ENCODE results near the gene AHCTF1. TPM values are rescaled to one million over a fixed set of nuclear protein-coding genes. Genes with fewer than 3 reads are reported as not detected.

Gene AHCTF1
- total RNA-seq, 1 experiment from 2014 or later, result 42.3 TPM

GRCh38 chr1:246803373-246803772 lies 128.4 kb downstream of the AHCTF1 start:
- no peak for TF ChIP-seq CTCF (IDR thresholded peaks at IDR 0.05; ENCODE audit: insufficient read depth in 1 of 2, low read depth in 1 of 2, low read length in 1 of 2, severe bottlenecking in 1 of 2, unreplicated experiment in 1 of 2)
- BruUV-seq (replicated peaks), result no TSS peak

DNA sequence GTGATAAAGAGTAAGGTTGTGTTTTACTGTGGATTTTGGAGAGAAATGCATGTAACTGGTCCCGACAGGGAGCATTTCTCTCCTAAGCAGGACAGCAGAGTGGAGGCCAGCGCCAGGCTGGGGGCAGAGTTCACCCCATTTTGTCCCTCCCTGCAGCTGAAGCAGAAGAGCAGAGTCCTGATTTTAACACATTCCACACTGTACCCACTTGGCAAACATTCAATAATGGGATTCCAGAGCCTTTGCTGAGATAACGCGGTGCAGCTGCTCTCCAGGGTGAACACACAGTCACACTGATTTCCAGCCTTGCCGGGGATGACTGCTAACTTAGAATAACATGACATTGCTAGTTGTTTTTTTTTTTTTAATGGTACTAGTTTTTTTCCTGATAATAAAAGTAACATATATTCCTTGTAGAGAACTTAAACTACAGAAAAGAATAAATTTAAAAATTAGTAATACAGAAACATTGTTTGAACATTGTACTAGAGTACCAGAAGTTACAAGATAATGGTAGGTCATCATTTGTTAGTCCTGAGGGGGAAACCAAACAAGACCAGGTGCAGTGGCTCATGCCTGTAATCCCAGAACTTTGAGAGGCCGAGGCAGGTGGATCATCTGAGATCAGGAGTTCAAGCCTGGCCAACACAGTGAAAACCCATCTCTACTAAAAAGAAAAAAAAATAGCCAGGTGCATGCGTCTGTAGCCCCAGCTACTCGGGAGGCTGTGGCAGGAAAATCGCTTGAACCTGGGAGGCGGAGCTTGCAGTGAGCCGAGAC lies 130.3 kb downstream of the AHCTF1 start:
- H3K4me1 ChIP-seq, result peaks cover 7% of the 10 kb centered on the region
- H3K27me3 Mint-ChIP-seq (ENCODE audit: insufficient read depth, unreplicated experiment), result no peaks in the 10 kb centered on the region
- POLR2A ChIA-PET, result no interaction called here
- no peaks in the 10 kb centered on the region for H3K4me1 Mint-ChIP-seq (ENCODE audit: low read depth, unreplicated experiment)
- CTCF ChIA-PET, result interaction anchor here (0.6 kb wide), 1 partner anchor 11 kb away, joined by 4 read pairs; no protein-coding TSS in a partner anchor
- no peak overlapping the region for H3K4me3 ChIP-seq (ENCODE audit: low read depth, low read length)
- no peaks in the 10 kb centered on the region for H3K27me3 ChIP-seq (replicated peaks; ENCODE audit: control insufficient read depth, insufficient read depth, low read length)
- no peak overlapping the region for H3K4me3 Mint-ChIP-seq (ENCODE audit: unreplicated experiment)
- intact Hi-C loops (cut with micrococcal nuclease; ENCODE audit: unreplicated experiment), result no loop called here
- peak; percentile 51 to 67 for DNase-seq
- H3K9me3 ChIP-seq, result peaks cover 5% of the 10 kb centered on the region; the same call in 1 of the 2 replicates
- H3K9me3 Mint-ChIP-seq (ENCODE audit: unreplicated experiment), result peaks cover 15% of the 10 kb centered on the region
- no peak for TF ChIP-seq CTCF (IDR thresholded peaks at IDR 0.05; ENCODE audit: insufficient read depth in 1 of 2, low read depth in 1 of 2, low read length in 1 of 2, severe bottlenecking in 1 of 2, unreplicated experiment in 1 of 2)
- H3K27ac Mint-ChIP-seq (ENCODE audit: unreplicated experiment), result no peak overlapping the region
- H3K36me3 ChIP-seq (ENCODE audit: control insufficient read depth, insufficient read depth, low read length), result no peaks in the 10 kb centered on the region
- H3K36me3 Mint-ChIP-seq (ENCODE audit: insufficient read depth, unreplicated experiment), result peaks cover 7% of the 10 kb centered on the region
- no TSS peak for BruUV-seq (replicated peaks)

More at GRCh38 chr1:246803373-246803772, 128.4 kb downstream of the AHCTF1 start:
- Mint-ChIP-seq H3K9me3 (ENCODE audit: unreplicated experiment) (peaks cover 28% of the 10 kb centered on the region), H3K4me3 (ENCODE audit: unreplicated experiment) (no peak overlapping the region), H3K36me3 (ENCODE audit: insufficient read depth, unreplicated experiment) (peaks cover 10% of the 10 kb centered on the region), H3K27ac (ENCODE audit: unreplicated experiment) (no peak overlapping the region), H3K4me1 (ENCODE audit: low read depth, unreplicated experiment) (peaks cover 9% of the 10 kb centered on the region), H3K27me3 (ENCODE audit: insufficient read depth, unreplicated experiment) (no peaks in the 10 kb centered on the region)
- H3K9me3 ChIP-seq, result peaks cover 5% of the 10 kb centered on the region; the same call in 1 of the 2 replicates
- intact Hi-C loops (cut with micrococcal nuclease; ENCODE audit: unreplicated experiment), result no loop called here
- DNase-seq, result no peak
- peaks cover 10% of the 10 kb centered on the region for H3K4me1 ChIP-seq
- ChIA-PET POLR2A (no interaction called here), CTCF (no interaction called here)
- no peaks in the 10 kb centered on the region for H3K27me3 ChIP-seq (replicated peaks; ENCODE audit: control insufficient read depth, insufficient read depth, low read length)
- H3K4me3 ChIP-seq (ENCODE audit: low read depth, low read length), result no peak overlapping the region
- no peaks in the 10 kb centered on the region for H3K36me3 ChIP-seq (ENCODE audit: control insufficient read depth, insufficient read depth, low read length)

DNA sequence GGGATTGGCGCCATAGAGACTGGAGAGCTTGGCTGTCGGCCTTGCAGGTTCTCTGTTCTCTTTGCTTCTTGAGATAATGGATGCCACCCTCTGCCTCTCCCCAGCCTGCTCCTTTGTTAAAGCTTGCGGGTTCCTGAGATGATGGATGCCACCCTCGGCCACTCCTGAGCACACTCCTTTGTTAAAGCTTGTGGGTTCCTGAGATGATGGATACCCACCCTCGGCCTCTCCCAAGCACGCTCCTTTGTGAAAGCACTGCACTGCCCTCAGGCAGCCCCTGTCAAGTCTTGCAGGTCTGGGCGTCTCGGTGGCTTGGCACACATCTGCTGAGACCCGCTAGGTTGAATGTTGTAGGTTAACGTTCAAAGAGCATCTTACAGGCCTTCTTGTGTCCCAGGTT lies 131.0 kb downstream of the AHCTF1 start:
- Mint-ChIP-seq H3K36me3 (ENCODE audit: insufficient read depth, unreplicated experiment) (peaks cover 5% of the 10 kb centered on the region), H3K27me3 (ENCODE audit: insufficient read depth, unreplicated experiment) (no peaks in the 10 kb centered on the region), H3K4me1 (ENCODE audit: low read depth, unreplicated experiment) (no peaks in the 10 kb centered on the region), H3K27ac (ENCODE audit: unreplicated experiment) (no peak overlapping the region), H3K9me3 (ENCODE audit: unreplicated experiment) (peaks cover 13% of the 10 kb centered on the region), H3K4me3 (ENCODE audit: unreplicated experiment) (no peak overlapping the region)
- TF ChIP-seq CTCF (IDR thresholded peaks at IDR 0.05; ENCODE audit: insufficient read depth in 1 of 2, low read depth in 1 of 2, low read length in 1 of 2, severe bottlenecking in 1 of 2, unreplicated experiment in 1 of 2), result no peak
- H3K9me3 ChIP-seq, result peaks cover 5% of the 10 kb centered on the region; the same call in 1 of the 2 replicates
- no peak overlapping the region for H3K4me3 ChIP-seq (ENCODE audit: low read depth, low read length)
- H3K4me1 ChIP-seq, result peaks cover 7% of the 10 kb centered on the region
- CTCF ChIA-PET, result interaction anchor here (0.6 kb wide), 1 partner anchor 12 kb away, joined by 4 read pairs; no protein-coding TSS in a partner anchor
- H3K27me3 ChIP-seq (replicated peaks; ENCODE audit: control insufficient read depth, insufficient read depth, low read length), result no peaks in the 10 kb centered on the region
- no peak for DNase-seq
- POLR2A ChIA-PET, result no interaction called here
- no peaks in the 10 kb centered on the region for H3K36me3 ChIP-seq (ENCODE audit: control insufficient read depth, insufficient read depth, low read length)
- no TSS peak for BruUV-seq (replicated peaks)
- intact Hi-C loops (cut with micrococcal nuclease; ENCODE audit: unreplicated experiment), result no loop called here

All from Caco-2 (cell line).